HG03066 (cell line): Measurements from ENCODE around the gene EIF4G3.
"Not testable (repeated sequence)": the region's sequence is repeated elsewhere in the genome, so short reads cannot be mapped to it uniquely, and the experiment has no call there.

Experiments
- ATAC-seq: cut with Tn5 transposase; IDR thresholded peaks from one replicate; pipeline ENCODE4 v1.9.1; 2021; ENCODE audit warnings: low read depth; ENCODE audit not compliant: unreplicated experiment

Gene EIF4G3

DNA sequence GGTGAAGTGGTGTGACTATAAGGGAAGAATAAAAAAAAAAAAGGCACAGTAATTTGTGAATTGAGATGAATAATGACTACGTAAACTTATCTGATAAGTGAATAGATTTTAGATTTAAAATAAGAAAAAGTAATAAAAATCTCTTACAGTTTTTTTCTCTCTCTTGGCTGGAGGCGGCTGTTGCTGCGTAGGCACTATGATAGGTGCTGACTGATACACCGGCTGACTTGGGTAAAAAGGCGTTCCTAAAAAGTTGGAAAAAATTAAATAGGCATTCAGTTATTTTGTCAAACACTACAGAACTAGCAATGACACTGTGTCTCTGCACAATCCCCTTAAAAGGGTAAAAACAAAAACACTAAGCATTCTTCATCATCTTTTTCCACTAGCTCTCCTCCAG, 203.8 kb downstream of the EIF4G3 start:
- ATAC-seq: no peak

- no peak for ATAC-seq
Observed at GRCh38 chr1:20964540-20965484, 211.9 kb downstream of the EIF4G3 start.

- no peak for ATAC-seq
Observed at GRCh38 chr1:20962576-20963258, 214.0 kb downstream of the EIF4G3 start.

DNA sequence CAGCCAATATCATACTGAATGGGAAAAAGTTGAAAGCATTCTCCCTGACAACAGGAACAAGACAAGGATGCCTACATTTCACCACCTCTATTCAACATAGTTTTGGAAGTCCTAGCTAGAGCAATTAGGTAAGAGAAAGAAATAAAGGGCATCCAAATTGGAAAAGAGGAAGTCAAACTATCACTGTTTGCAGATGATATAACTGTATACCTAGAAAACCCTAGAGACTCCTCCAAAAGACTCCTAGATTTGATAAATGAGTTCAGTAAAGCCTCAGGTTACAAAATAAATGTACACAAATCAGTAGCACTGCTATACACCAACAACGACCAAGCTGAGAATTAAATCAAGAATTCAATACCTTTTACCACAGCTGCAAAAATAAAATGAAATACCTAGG, 218.3 kb downstream of the EIF4G3 start:
- no peak for ATAC-seq

DNA sequence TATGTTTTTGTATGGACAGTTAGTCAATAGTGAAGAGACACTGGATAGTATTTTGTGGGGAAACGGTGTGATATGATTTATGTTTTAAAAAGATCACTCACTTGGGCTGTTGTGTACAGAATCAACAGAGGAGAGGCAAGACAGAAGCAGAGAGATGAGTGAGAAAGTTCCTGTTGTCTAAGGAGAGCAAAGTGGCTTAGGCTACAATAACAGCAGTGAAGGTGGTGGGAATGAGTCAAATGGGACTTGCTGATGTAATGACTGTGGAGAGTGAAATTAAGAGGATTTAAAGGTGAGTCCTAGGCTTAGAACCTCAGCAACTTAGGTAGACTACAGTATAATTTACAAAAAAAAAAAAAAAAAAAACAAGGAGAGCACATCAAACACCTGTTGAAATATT, 220.4 kb downstream of the EIF4G3 start:
- no peak for ATAC-seq

GRCh38 chr1:20950679-20951078, 226.0 kb downstream of the EIF4G3 start:
- ATAC-seq: no peak

DNA sequence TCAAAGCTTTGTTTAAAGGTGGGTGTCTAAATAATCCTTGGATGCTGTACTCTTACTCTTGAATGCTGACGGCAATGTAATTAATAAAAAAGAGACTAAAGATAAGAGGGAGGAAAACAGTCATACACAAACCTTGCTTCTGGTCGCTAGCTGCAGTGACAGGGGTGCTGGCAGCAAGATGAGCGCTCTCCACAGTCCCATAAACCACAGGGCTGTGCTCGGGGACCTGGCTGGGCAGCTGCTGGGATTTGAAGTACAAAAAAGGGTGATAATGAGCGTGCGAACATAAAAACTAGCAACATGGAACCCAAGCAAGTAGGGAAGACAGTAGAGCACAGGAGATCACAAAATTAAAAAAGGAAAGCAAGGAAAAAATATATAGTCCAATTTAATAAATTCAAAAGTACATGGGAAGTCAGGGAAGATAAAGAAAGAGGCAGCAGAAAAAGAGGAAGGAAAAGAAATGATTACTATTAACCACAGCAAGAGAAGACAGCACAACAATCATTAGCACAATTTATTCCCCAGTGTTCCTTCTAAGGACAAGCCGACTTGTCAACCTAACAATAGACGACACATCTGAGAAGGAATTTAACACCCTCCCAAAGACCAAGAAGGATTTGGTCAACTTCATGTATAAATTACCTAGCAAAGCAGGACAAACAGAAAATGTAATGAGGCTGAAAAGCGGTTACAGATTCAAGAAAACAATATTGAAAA, 226.7 kb downstream of the EIF4G3 start:
- ATAC-seq: no peak

- no peak for ATAC-seq
Observed at GRCh38 chr1:20948101-20948500, 228.6 kb downstream of the EIF4G3 start.

- no peak for ATAC-seq
Observed at GRCh38 chr1:20947409-20947808, 229.3 kb downstream of the EIF4G3 start.

GRCh38 chr1:20936621-20937020, 240.1 kb downstream of the EIF4G3 start:
- ATAC-seq: no peak

DNA sequence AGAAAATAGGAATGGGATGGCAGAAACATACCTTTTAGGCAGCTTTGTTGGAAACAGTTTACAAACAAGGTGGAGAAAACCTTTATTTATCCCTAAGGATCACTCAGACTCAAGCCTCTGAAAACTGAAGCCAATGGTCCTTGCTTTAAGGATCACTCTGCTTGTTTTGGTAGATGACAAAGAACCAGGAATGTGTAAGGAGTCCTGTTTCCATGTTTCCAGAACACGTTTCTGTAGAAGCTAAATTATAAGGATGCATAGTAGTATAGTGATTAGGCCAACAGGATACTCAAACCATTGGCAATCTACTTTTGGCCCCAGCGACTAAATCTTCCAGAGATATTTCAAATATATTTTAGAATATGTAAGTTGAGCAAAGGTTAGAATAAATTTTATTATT, 240.5 kb downstream of the EIF4G3 start:
- ATAC-seq: no peak

GRCh38 chr1:20935717-20936116, 241.0 kb downstream of the EIF4G3 start:
- no peak for ATAC-seq

GRCh38 chr1:20932437-20932977, 244.2 kb downstream of the EIF4G3 start:
- ATAC-seq: peak; percentile 56

GRCh38 chr1:20931930-20932436, 244.7 kb downstream of the EIF4G3 start:
- no peak for ATAC-seq

- ATAC-seq: no peak
Observed at GRCh38 chr1:20930427-20930826, 246.3 kb downstream of the EIF4G3 start.

DNA sequence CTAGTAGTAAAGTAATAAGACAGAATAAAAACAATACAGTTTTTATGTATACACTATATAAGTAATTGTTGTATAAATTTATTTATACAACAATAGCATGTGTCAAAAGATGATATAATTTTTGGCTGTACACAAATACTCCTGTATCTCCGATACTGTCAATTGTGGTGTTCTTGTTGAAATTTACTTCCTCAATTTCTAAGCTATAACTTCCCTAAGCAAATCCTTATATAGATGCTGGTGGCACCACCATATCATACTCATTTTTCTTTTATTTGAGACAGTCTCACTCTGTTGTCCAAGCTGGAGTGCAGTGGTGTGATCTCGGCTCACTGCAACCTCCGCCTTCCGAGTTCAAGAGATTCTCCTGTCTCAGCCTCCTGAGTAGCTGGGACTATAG, 248.6 kb downstream of the EIF4G3 start:
- ATAC-seq: no peak

DNA sequence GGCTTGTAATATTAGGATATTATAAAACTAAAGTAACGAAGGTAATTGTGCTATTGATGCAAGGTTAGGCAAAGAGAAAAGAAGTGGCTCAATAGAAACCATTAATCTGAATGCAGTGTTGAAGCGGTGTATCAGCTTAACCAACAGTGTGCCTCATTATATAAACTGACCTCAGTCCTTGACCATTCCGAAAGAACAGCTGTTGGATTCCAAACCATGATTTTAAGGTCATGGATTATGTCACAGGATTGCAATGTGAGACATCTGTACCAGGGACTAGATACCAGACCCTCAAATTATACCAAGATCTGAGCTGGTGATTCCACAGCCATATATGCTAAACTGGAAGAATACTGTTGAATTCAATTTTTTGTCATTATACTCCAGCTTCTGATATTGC, 255.4 kb downstream of the EIF4G3 start:
- no peak for ATAC-seq

DNA sequence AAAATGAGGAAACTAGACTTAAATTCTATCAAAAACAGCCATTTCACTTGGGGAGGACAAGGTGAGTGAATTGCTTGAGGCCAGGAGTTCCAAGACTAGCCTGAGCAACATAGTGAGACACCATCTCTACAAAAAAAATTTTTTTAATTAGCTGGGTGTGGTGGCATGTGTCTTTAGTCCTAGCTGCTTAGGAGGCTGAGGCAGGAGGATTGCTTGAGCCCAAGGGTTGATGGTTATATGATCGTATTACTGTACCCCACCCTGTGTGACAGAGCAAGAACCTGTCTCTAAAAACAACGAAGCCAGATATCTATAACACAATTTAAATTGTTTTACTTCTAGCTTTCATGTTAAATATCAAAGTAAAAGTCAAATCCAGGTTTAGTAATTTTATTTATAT, 263.5 kb downstream of the EIF4G3 start:
- ATAC-seq: no peak

DNA sequence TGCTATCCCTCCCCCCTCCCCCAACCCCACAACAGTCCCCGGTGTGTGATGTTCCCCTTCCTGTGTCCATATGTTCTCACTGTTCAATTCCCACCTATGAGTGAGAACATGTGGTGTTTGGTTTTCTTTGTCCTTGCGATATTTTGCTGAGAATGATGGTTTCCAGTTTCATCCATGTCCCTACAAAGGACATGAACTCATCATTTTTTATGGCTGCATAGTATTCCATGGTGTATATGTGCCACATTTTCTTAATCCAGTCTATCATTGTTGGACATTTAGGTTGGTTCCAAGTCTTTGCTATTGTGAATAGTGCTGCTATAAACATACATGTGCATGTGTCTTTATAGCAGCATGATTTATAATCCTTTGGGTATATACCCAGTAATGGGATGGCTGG, 269.2 kb downstream of the EIF4G3 start:
- ATAC-seq: not testable (repeated sequence)

DNA sequence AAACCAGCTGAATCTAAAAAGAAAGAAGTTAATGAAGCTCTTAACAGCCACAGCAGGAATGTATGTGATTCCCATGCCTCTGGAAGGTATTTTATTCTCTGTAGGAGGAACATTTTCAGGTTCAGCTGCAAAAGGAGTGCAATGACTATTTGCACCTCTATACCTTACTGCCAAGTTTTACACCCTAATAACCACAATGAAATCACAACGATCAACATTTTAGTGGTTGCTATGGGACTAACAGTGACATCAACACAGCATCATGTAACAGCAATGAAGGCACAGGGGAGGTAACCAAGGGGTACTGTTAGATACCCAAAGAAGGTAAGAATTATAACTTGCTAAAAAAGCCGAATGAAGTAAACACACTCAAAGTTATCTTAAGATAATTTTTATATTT, 273.3 kb downstream of the EIF4G3 start:
- ATAC-seq: no peak

GRCh38 chr1:20900056-20900455, 276.6 kb downstream of the EIF4G3 start:
- no peak for ATAC-seq
